ENCODE measurements around the gene YIPF1. TPM values are rescaled to one million over a fixed set of nuclear protein-coding genes. Genes with fewer than 3 reads are reported as not detected.

The YIPF1 gene
- total RNA-seq, 1 experiment from 2014 or later: 21.9 TPM

GRCh38 chr1:53804181-53804580 lies 85.4 kb downstream of the YIPF1 start:
- Mint-ChIP-seq H3K4me1 (0 out of 2 replicates have a peak, but pooled peaks cover 3% of the 10 kb centered on the region), H3K36me3 (peaks cover 69% of the 10 kb centered on the region), H3K27me3 (ENCODE audit: low read depth) (no peaks in the 10 kb centered on the region), H3K9me3 (no peaks in the 10 kb centered on the region), H3K4me3 (no peak overlapping the region), H3K27ac (no peak overlapping the region)
- ChIA-PET CTCF (no interaction called here), POLR2A (no interaction called here)
- TF ChIP-seq ZBTB21 (CRISPR knock-in tag; IDR thresholded peaks at IDR 0.05; ENCODE audit: borderline replicate concordance) (no peak), SMAD3 (CRISPR knock-in tag; IDR thresholded peaks at IDR 0.05; ENCODE audit: borderline replicate concordance) (no peak), ATF3 (CRISPR knock-in tag; conservative IDR thresholded peaks at IDR 0.05) (no peak), TEAD4 (CRISPR knock-in tag; IDR thresholded peaks at IDR 0.05) (no peak), GRHL2 (CRISPR knock-in tag; IDR thresholded peaks at IDR 0.05; ENCODE audit: insufficient replicate concordance, severe bottlenecking) (no peak), MYBL2 (CRISPR knock-in tag; IDR thresholded peaks at IDR 0.05) (no peak), HMGXB4 (CRISPR knock-in tag; IDR thresholded peaks at IDR 0.05) (no peak), NR2C2 (CRISPR knock-in tag; IDR thresholded peaks at IDR 0.05) (no peak), RORB (CRISPR knock-in tag; IDR thresholded peaks at IDR 0.05) (no peak), FOXK1 (CRISPR knock-in tag; IDR thresholded peaks at IDR 0.05) (no peak), TEAD1 (CRISPR knock-in tag; IDR thresholded peaks at IDR 0.05) (no peak)
- TF ChIP-seq, protein P1, sequence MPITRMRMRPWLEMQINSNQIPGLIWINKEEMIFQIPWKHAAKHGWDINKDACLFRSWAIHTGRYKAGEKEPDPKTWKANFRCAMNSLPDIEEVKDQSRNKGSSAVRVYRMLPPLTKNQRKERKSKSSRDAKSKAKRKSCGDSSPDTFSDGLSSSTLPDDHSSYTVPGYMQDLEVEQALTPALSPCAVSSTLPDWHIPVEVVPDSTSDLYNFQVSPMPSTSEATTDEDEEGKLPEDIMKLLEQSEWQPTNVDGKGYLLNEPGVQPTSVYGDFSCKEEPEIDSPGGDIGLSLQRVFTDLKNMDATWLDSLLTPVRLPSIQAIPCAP (CRISPR knock-in tag; IDR thresholded peaks at IDR 0.05): no peak
- DNase-seq (ENCODE audit: low spot score) (no peak), ATAC-seq (no peak)

Other genes starting within 250 kb of the YIPF1 start
- gene GLIS1, start 150.6 kb downstream of the YIPF1 start, total RNA-seq (2021): 0.18 to 0.24 TPM (median 0.18 TPM) in 3 replicates
- gene NDC1, start 51.5 kb downstream of the YIPF1 start, total RNA-seq (2021): 52.4 to 61.2 TPM (median 54.2 TPM) in 3 replicates
- gene DIO1, start 4.4 kb upstream of the YIPF1 start, total RNA-seq (2021): 0.23 TPM in 1 of 3 replicates, not detected in the others
- gene IFT25, start 55.9 kb upstream of the YIPF1 start, total RNA-seq (2021): 22.6 to 27.9 TPM (median 26.3 TPM) in 3 replicates
- 38.1 to 39.1 TPM (median 38.6 TPM) in 3 replicates for gene LRRC42, start 56.6 kb upstream of the YIPF1 start, total RNA-seq (2021)
- 0.09 to 0.16 TPM in 2 of 3 replicates, not detected in the other for gene LDLRAD1, start 128.4 kb upstream of the YIPF1 start, total RNA-seq (2021)
- 122 to 133 TPM (median 128 TPM) in 3 replicates for gene TMEM59, start 163.4 kb upstream of the YIPF1 start, total RNA-seq (2021)
- gene TCEANC2, start 163.8 kb upstream of the YIPF1 start, total RNA-seq (2021): 4.7 to 6.9 TPM (median 6.3 TPM) in 3 replicates